Measurements from ENCODE around the gene TNFRSF11A.

TNFRSF11A gene

DNA sequence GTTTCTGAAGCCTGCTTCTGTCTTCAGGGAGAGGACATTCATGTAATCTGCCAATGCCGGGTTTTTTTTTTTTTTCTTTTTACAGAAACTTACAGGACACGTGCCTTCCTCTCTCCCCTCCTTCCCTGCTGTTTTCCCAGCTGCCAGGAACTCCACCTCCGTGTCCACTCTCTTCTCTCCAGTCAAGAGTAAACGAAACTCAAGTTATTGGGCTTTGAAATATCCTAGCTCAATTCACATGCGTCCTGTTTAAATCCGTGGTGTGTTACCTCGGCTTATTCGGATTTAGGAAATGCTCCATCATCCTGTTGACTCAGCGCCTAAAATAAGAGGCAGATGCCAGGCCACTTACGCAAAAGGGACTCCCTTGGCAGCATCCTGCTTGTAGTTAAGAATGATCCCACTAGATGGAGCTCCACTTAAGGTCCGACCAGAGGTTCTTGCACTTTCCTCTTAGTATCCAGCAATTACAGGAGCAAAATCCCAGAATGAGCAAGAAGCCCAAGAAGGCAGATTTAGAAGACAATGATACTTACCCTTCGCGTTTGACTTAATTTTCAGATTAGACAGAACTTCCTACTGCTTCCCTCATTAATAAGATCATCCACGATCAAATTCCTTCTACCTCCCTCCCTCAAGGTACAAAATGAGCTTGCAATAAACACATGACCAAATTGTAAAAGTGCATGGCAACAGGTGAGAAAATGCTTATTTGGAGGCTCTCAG lies 100.5 kb downstream of the TNFRSF11A start:
- peak overlapping the region; percentile 62; the same call in 1 of the 2 replicates for H3K9ac ChIP-seq (ENCODE audit: low read depth, low read length)
- H3K36me3 ChIP-seq (ENCODE audit: insufficient read depth, low read length) = no peaks in the 10 kb centered on the region
- peak overlapping the region; percentile 60 for H3K4me3 ChIP-seq (ENCODE audit: low read length)

DNA sequence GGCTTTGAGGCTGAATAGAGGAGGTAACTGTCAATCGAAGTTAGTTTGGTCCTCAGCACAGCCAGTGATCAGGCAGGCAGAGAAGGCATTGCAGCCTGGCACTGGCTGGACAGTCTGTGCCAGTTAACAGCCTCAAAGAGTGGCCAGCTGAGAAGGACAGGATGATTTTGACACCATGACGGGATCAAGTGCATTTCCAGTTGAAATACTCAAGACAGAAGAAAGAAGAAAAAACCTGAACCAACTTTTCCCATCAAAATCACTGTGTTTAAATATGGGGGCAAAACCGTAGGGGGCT lies 101.0 kb downstream of the TNFRSF11A start:
- H3K9ac ChIP-seq (ENCODE audit: low read depth, low read length) = no peak overlapping the region
- 0 out of 2 replicates have a peak, but pooled peaks cover 4% of the 10 kb centered on the region for H3K27me3 ChIP-seq (ENCODE audit: insufficient read depth, low read length)
- H3K36me3 ChIP-seq (ENCODE audit: insufficient read depth, low read length) = no peaks in the 10 kb centered on the region
- no peak overlapping the region for H3K4me3 ChIP-seq (ENCODE audit: low read length)
- H3K27ac ChIP-seq (ENCODE audit: low read depth, low read length) = no peak overlapping the region
- WGBS = 77% methylated on average over 3 of the region's 3 CpGs
- H3K9me3 ChIP-seq (ENCODE audit: insufficient read depth, low read depth, low read length) = peaks cover 6% of the 10 kb centered on the region; the same call in 1 of the 2 replicates
- H3K4me1 ChIP-seq (ENCODE audit: insufficient read depth, low read length) = peaks cover 10% of the 10 kb centered on the region; the same call in 1 of the 2 replicates

More for the DNA sequence above, 100.5 kb downstream of the TNFRSF11A start:
- WGBS = 8% methylated on average over 14 of the region's 14 CpGs
- 0 out of 2 replicates have a peak, but pooled peaks cover 4% of the 10 kb centered on the region for H3K27me3 ChIP-seq (ENCODE audit: insufficient read depth, low read length)
- H3K9me3 ChIP-seq (ENCODE audit: insufficient read depth, low read depth, low read length) = peaks cover 6% of the 10 kb centered on the region; the same call in 1 of the 2 replicates
- H3K4me1 ChIP-seq (ENCODE audit: insufficient read depth, low read length) = peaks cover 10% of the 10 kb centered on the region; the same call in 1 of the 2 replicates
- no peak overlapping the region for H3K27ac ChIP-seq (ENCODE audit: low read depth, low read length)

DNA sequence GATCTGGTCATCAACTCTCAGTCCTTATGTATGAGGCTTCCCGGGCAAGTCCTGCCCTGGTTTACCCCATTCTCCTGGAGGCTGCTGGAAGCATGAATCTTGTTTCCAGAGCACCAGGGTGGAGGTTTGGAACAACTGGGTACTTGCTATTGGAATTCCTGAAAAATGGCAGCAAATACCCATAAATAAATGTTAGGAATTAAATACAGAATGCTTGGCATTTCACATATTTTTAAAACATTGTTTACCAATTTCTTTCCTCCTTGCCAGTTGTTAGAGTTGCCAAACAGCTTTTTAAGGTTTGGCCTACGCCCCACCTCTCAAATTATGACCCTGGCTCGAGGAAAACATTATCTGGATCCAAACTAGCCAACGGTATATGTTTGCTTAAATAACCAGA lies 107.1 kb downstream of the TNFRSF11A start:
- H3K27ac ChIP-seq (ENCODE audit: low read depth, low read length) = no peak overlapping the region
- H3K36me3 ChIP-seq (ENCODE audit: insufficient read depth, low read length) = no peaks in the 10 kb centered on the region
- peaks cover 6% of the 10 kb centered on the region; the same call in 1 of the 2 replicates for H3K9me3 ChIP-seq (ENCODE audit: insufficient read depth, low read depth, low read length)
- no peaks in the 10 kb centered on the region for H3K4me1 ChIP-seq (ENCODE audit: insufficient read depth, low read length)
- no peak overlapping the region for H3K4me3 ChIP-seq (ENCODE audit: low read length)
- no peak overlapping the region for H3K9ac ChIP-seq (ENCODE audit: low read depth, low read length)
- no peaks in the 10 kb centered on the region for H3K27me3 ChIP-seq (ENCODE audit: insufficient read depth, low read length)
- 95% methylated on average over 4 of the region's 4 CpGs for WGBS

DNA sequence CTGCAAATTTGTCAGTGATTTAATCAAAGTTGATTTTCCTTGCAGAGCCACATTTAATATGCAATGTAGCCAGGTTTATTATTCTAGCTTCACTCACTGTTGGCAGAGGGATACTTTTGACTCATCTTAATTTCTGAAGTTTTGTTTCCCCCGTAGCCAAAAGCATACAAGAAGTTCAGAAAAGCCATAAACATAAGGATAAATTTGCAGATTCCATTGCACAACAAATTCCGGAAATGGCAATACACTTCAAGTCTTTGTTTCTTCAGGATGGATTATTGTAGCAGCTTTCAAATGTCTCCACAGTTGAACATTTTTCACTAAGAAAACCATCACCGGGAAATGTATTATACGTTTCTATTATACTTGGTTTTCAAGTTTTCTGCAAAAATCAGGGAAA lies 109.7 kb downstream of the TNFRSF11A start:
- H3K9me3 ChIP-seq (ENCODE audit: insufficient read depth, low read depth, low read length) = no peaks in the 10 kb centered on the region
- no peaks in the 10 kb centered on the region for H3K36me3 ChIP-seq (ENCODE audit: insufficient read depth, low read length)
- 93% methylated on average over 4 of the region's 4 CpGs for WGBS
- no peak overlapping the region for H3K27ac ChIP-seq (ENCODE audit: low read depth, low read length)
- no peaks in the 10 kb centered on the region for H3K4me1 ChIP-seq (ENCODE audit: insufficient read depth, low read length)
- H3K4me3 ChIP-seq (ENCODE audit: low read length) = no peak overlapping the region
- H3K27me3 ChIP-seq (ENCODE audit: insufficient read depth, low read length) = no peaks in the 10 kb centered on the region
- no peak overlapping the region for H3K9ac ChIP-seq (ENCODE audit: low read depth, low read length)

DNA sequence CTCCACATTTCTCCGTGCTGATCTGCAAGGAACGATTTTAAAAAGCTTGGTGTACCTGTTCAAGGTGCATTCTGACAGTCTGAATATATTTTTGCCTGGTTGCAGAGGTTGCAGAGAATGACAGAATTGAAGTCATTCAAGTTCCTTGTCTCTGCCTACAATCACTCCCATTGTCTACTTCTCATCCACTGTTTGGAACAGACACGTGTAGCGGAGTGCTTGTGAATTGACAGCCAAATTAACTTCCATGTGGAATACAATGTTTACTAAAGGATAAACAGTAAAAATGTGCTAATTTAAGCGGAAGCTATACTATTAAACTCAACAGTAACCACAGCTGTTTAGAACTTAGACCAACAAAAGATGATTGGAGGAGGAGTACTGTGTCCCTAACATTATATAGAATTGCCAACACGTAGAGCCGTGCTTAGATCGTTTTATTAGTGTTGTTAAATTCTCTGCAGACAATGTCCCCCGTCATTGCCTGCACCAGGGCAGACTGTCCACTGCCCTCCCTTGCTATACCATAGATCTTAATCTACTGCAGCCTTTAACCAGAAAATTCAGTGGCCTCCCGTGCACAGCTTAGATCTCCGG lies 110.4 kb downstream of the TNFRSF11A start:
- Histone ChIP-seq H3K9me3 (ENCODE audit: insufficient read depth, low read depth, low read length) (no peaks in the 10 kb centered on the region), H3K27me3 (ENCODE audit: insufficient read depth, low read length) (no peaks in the 10 kb centered on the region), H3K27ac (ENCODE audit: low read depth, low read length) (no peak overlapping the region), H3K9ac (ENCODE audit: low read depth, low read length) (no peak overlapping the region), H3K36me3 (ENCODE audit: insufficient read depth, low read length) (no peaks in the 10 kb centered on the region), H3K4me3 (ENCODE audit: low read length) (no peak overlapping the region), H3K4me1 (ENCODE audit: insufficient read depth, low read length) (no peaks in the 10 kb centered on the region)
- WGBS = 93% methylated on average over 11 of the region's 11 CpGs

DNA sequence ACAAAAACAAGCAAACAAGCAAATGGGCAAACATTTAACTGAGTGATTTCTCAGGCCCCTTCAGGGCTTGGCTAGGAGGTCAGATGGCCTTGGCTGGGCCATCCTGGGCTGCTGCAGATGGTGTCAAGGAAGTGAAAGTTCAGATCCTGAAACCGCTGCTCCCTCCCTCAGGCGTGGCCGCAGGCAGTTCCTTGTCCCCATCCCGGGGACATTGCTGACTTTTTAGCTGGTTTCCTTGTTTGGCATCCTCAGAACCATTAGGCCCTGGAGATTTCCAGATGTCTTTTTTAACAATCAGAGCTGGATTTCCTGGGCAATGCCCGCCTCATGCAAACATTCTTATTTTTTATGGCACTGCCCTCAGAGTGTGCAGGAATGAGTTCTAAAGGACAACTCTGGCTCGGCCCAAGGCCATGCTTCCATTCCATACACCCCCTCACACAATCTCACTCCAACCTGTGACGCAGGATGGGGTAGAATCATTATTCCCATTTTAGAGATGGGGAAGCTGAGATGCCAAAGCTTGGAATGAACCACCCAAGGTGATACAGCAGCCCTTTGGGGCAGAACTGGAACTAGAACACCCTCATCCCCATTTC lies 111.6 kb downstream of the TNFRSF11A start:
- Histone ChIP-seq H3K27me3 (ENCODE audit: insufficient read depth, low read length) (no peaks in the 10 kb centered on the region), H3K4me3 (ENCODE audit: low read length) (no peak overlapping the region), H3K27ac (ENCODE audit: low read depth, low read length) (no peak overlapping the region), H3K9ac (ENCODE audit: low read depth, low read length) (no peak overlapping the region), H3K36me3 (ENCODE audit: insufficient read depth, low read length) (no peaks in the 10 kb centered on the region), H3K4me1 (ENCODE audit: insufficient read depth, low read length) (no peaks in the 10 kb centered on the region), H3K9me3 (ENCODE audit: insufficient read depth, low read depth, low read length) (no peaks in the 10 kb centered on the region)
- WGBS = 91% methylated on average over 7 of the region's 7 CpGs

DNA sequence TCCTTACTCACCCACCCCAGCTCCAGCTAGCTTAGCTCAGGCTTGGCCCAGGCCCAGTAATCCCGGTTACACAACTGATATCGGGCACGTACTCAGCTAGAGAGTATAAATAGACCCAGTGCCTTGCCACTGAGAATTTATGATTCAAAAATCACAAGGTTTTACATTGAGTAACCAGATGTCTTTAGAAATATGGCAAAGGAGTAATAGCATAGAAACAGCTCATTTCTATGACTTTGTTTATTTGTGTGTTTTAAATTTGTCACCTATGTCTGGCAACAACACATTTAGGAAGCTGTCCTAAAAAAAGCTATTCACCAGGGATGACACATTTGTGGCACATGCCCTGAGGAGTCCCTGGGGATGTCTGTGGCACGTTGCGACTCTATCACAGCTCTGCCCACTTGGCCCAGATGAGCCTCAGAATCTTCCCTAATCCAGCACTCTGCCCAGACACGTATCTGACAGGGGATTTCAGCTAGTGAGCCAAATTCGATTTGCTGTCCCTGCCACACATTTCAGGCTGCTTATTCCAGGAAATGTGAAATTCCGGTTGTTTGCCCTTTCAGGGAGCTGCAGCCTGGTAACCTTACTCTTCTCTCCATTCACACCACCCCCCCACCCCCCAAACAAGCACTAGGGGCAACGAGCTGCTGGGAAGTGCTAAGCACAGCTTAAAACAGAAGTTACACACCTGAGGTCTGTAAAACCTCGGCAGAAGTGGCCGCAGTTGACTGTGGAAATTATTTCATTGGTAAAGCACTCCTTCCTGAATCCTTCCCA lies 112.3 kb downstream of the TNFRSF11A start:
- Histone ChIP-seq H3K36me3 (ENCODE audit: insufficient read depth, low read length) (no peaks in the 10 kb centered on the region), H3K27me3 (ENCODE audit: insufficient read depth, low read length) (no peaks in the 10 kb centered on the region), H3K27ac (ENCODE audit: low read depth, low read length) (no peak overlapping the region), H3K9me3 (ENCODE audit: insufficient read depth, low read depth, low read length) (no peaks in the 10 kb centered on the region), H3K4me1 (ENCODE audit: insufficient read depth, low read length) (no peaks in the 10 kb centered on the region), H3K4me3 (ENCODE audit: low read length) (no peak overlapping the region), H3K9ac (ENCODE audit: low read depth, low read length) (no peak overlapping the region)
- WGBS = 79% methylated on average over 11 of the region's 11 CpGs

DNA sequence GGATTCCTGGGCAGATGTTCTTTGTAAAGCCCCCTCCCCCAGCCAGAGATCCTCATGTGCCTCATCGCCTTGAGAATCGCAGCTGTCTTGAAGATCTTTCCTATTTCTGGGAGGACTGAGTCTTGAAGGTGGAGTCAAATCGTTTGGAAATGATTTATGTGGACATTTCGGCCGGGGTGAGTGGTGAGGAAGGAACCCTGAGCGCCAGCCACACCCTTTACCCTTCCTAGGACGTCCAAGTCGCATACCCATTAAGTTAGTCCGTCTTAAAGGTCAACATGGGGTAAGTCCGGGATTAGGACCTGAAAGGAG lies 112.9 kb downstream of the TNFRSF11A start:
- H3K27me3 ChIP-seq (ENCODE audit: insufficient read depth, low read length) = no peaks in the 10 kb centered on the region
- H3K9ac ChIP-seq (ENCODE audit: low read depth, low read length) = no peak overlapping the region
- H3K27ac ChIP-seq (ENCODE audit: low read depth, low read length) = no peak overlapping the region
- no peaks in the 10 kb centered on the region for H3K4me1 ChIP-seq (ENCODE audit: insufficient read depth, low read length)
- H3K4me3 ChIP-seq (ENCODE audit: low read length) = no peak overlapping the region
- H3K36me3 ChIP-seq (ENCODE audit: insufficient read depth, low read length) = no peaks in the 10 kb centered on the region
- WGBS = 88% methylated on average over 10 of the region's 10 CpGs
- no peaks in the 10 kb centered on the region for H3K9me3 ChIP-seq (ENCODE audit: insufficient read depth, low read depth, low read length)

DNA sequence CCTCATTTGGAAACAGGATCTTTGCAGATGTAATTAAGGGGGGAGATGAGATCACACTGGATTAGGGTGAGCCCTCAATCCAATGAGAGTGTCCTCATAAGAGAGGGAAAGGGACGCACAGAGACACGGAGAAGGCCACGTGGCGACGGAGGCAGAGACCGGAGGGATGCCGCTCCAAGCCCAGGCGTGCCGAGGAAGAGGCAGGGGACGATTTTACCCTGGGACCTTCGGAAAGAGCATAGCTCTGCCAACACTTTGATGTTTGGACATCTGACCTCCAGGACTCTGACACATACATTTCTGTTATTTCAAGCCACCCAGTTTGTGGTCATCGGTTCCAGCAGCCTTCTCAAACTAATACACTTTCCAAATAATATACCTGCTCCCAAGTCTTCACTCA lies 113.3 kb downstream of the TNFRSF11A start:
- Histone ChIP-seq H3K27ac (ENCODE audit: low read depth, low read length) (no peak overlapping the region), H3K4me1 (ENCODE audit: insufficient read depth, low read length) (no peaks in the 10 kb centered on the region), H3K27me3 (ENCODE audit: insufficient read depth, low read length) (no peaks in the 10 kb centered on the region), H3K36me3 (ENCODE audit: insufficient read depth, low read length) (no peaks in the 10 kb centered on the region), H3K9me3 (ENCODE audit: insufficient read depth, low read depth, low read length) (no peaks in the 10 kb centered on the region), H3K4me3 (ENCODE audit: low read length) (no peak overlapping the region), H3K9ac (ENCODE audit: low read depth, low read length) (no peak overlapping the region)
- WGBS = 95% methylated on average over 12 of the region's 12 CpGs

DNA sequence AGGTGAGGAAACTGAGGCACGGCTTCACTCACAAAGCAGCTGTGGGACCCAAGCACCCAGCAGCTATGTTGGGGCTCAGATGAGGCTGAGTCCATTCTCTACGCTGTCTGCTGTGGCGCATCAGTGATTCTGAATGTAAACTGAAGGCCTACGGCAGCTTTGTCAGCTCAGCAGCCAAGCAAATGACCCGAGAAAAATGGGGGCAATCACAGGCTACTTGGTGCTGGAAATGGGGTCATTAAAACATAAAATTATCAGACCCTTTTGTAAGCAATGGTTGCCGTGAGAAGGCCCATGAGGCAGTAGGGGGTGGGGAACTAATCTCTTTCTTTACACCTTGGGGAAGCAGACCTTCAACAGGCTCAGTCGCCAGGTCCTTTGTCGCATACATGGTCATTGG lies 113.8 kb downstream of the TNFRSF11A start:
- Histone ChIP-seq H3K27me3 (ENCODE audit: insufficient read depth, low read length) (no peaks in the 10 kb centered on the region), H3K27ac (ENCODE audit: low read depth, low read length) (no peak overlapping the region), H3K9ac (ENCODE audit: low read depth, low read length) (no peak overlapping the region), H3K36me3 (ENCODE audit: insufficient read depth, low read length) (no peaks in the 10 kb centered on the region), H3K4me1 (ENCODE audit: insufficient read depth, low read length) (no peaks in the 10 kb centered on the region), H3K4me3 (ENCODE audit: low read length) (no peak overlapping the region), H3K9me3 (ENCODE audit: insufficient read depth, low read depth, low read length) (no peaks in the 10 kb centered on the region)
- 91% methylated on average over 8 of the region's 8 CpGs for WGBS

Measured in HUES64 (cell line).